K562 (cell line): Measurements from ENCODE around the gene FAM20B. TPM values are rescaled to one million over a fixed set of nuclear protein-coding genes. Genes with fewer than 3 reads are reported as not detected.
A peak's percentile ranks its signal among the peaks of the same experiment; 100 is the strongest.

Experiments
- CBX5 ChIP-seq: IDR thresholded peaks from 2 replicates; pipeline ENCODE4 v1.6.1; 2014; ENCODE audit warnings: low read depth, borderline replicate concordance
- CREB3L1 ChIP-seq: fragments of 450-650 bp; IDR thresholded peaks from 2 replicates; pipeline ENCODE4 v1.6.1; 2014; ENCODE audit warnings: low read depth, mild to moderate bottlenecking, moderate library complexity, borderline replicate concordance
- CTBP1 ChIP-seq: fragments of 450-650 bp; IDR thresholded peaks from 2 replicates; pipeline ENCODE4 v1.6.1; 2016; ENCODE audit warnings: borderline replicate concordance
- HINFP ChIP-seq: fragments of 450-650 bp; conservative IDR thresholded peaks from 2 replicates; pipeline ENCODE4 v1.6.1; 2016; ENCODE audit warnings: missing genetic modification characterization, low read depth, mild to moderate bottlenecking, control low read depth, missing compliant biosample characterization
- KHSRP ChIP-seq: fragments of 450-650 bp; IDR thresholded peaks from 2 replicates; pipeline ENCODE4 v1.6.1; 2017
- L3MBTL2 ChIP-seq: fragments of 450-650 bp; IDR thresholded peaks from 2 replicates; pipeline ENCODE4 v1.6.1; 2016; ENCODE audit warnings: mild to moderate bottlenecking, moderate library complexity
- NCOA6 ChIP-seq: fragments of 450-650 bp; IDR thresholded peaks from 2 replicates; pipeline ENCODE4 v1.6.1; 2017; ENCODE audit warnings: mild to moderate bottlenecking
- NR2C1 ChIP-seq, 2 experiments: fragments of 450-650 bp; IDR thresholded peaks; 2 replicates each; pipeline ENCODE4 v1.6.1; 2017; ENCODE audit warnings: mild to moderate bottlenecking in 2 of 2, antibody characterized with exemption in 1 of 2, inconsistent platforms in 1 of 2, missing compliant biosample characterization in 1 of 2, missing genetic modification characterization in 1 of 2
- RBM14 ChIP-seq: fragments of 200-400 bp; formaldehyde crosslinking; IDR thresholded peaks from 2 replicates; pipeline ENCODE4 v1.6.1; 2018; ENCODE audit warnings: low read depth, mild to moderate bottlenecking, low read length, moderate library complexity, borderline replicate concordance; ENCODE audit not compliant: insufficient read depth
- SRSF1 ChIP-seq: fragments of 200-400 bp; formaldehyde crosslinking; IDR thresholded peaks from 2 replicates; pipeline ENCODE4 v1.6.1; 2017; ENCODE audit warnings: mild to moderate bottlenecking, low read depth, low read length, moderate library complexity
- TBL1XR1 ChIP-seq, 2 experiments: IDR thresholded peaks; 2 replicates each; pipeline ENCODE4 v1.6.1; 2012; ENCODE audit warnings: improper control_type of control experiment in 2 of 2, low read length in 2 of 2, mild to moderate bottlenecking in 1 of 2
- TEAD4 ChIP-seq, 2 experiments: sonication (generic) in 1 of 2; formaldehyde crosslinking in 1 of 2; IDR thresholded peaks; 2 replicates each; pipeline versions ENCODE4 v1.6.1 to v1.8.0; 2012 to 2022; ENCODE audit warnings: borderline replicate concordance in 1 of 2, inconsistent platforms in 1 of 2, low read length in 1 of 2, mild to moderate bottlenecking in 1 of 2, missing genetic modification reagents in 1 of 2
- ZFP36 ChIP-seq: fragments of 150-350 bp; IDR thresholded peaks from 2 replicates; pipeline ENCODE4 v1.6.1; 2018; ENCODE audit warnings: low read length, low read depth; ENCODE audit not compliant: partially characterized antibody
- ZNF274 ChIP-seq: IDR thresholded peaks from 2 replicates; pipeline ENCODE4 v1.6.1; 2011; ENCODE audit warnings: low read depth, mild to moderate bottlenecking, low read length, moderate library complexity, borderline replicate concordance
- ZNF384 ChIP-seq: IDR thresholded peaks from 2 replicates; pipeline ENCODE4 v1.6.1; 2012; ENCODE audit warnings: low read depth, low read length, improper control_type of control experiment
- polyA plus RNA-seq, 8 experiments: library from polyadenylated mRNA; depleted of rRNA in 4 of 8; stranded (reverse) in 5 of 8; unstranded in 3 of 8; fragments of >200 nt; fragmentation: Nextera tagmentation in 2 of 8; fragmentation: Illumina TruSeq in 1 of 8; extraction: Ambion mirVana in 2 of 8; extraction: Trizol in 1 of 8; gene quantifications; 2 replicates each; pipeline versions ENCODE4 v1.2.1 to v1.2.3, GENCODE V29; 2011 to 2014; ENCODE audit warnings: inconsistent platforms in 1 of 8, missing spikeins in 1 of 8
- total RNA-seq, 7 experiments: library from RNA; depleted of rRNA in 6 of 7; stranded (reverse); fragments of >200 nt in 6 of 7; fragmentation: Illumina TruSeq in 2 of 7; extraction: Trizol in 2 of 7; gene quantifications; 2 replicates each; pipeline versions ENCODE4 v1.2.1 to v1.2.3, GENCODE V29; 2011 to 2021; ENCODE audit warnings: low replicate concordance in 1 of 7
- TF ChIP-seq, protein P1 (sequence below): fragments of 450-650 bp; IDR thresholded peaks from 2 replicates; pipeline ENCODE4 v1.6.1; 2017; ENCODE audit warnings: antibody characterized with exemption, mild to moderate bottlenecking
- TF ChIP-seq, protein P2 (sequence below): fragments of 450-650 bp; formaldehyde crosslinking; IDR thresholded peaks from 2 replicates; pipeline ENCODE4 v1.4.0; 2020; ENCODE audit warnings: mild to moderate bottlenecking, moderate library complexity

Gene FAM20B
- total and polyA plus RNA-seq, 9 of the 15 experiments (the other 6 are each of a cell fraction or from before 2014, with no cell fraction given) = 7.2 to 67.5 (median 42.9) TPM

DNA sequence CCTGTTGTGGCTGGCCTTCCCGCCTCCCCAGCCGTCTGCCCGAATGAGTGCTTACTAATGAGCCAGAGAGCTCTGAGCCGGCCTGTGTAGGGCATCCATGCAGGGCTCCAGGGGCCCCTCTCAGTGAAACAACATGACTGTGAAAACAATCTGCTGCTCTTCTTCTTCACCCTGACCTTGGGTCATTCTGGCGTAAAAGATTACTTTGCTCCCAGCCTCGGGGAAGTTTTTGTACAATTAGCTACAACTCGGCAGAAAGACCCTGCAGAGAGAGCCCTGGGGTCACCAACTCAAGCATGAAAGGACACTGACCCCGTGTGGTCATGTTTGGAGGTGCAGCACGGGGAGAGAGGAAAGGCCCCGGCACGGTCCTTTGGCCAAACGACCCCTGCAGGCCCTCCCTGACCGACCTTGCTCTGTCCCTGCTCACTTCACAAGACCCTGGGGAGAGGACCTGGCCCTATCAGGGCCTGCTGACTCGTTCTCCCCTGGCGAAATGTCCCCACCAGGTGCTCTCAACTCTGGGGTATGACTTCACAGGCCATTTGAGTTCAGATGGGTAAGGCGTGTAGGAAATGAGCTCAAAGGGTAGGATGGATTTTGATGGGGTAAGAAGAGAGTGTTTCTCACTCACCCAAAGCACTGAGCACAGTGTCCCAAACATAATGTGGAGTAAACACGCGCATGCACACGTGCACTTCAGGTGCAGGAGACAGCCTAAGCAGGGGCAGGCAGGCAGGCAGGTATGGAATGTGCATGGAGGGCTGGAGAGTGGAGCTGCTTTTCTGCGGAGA lies 22.9 kb upstream of the FAM20B start (continued):
- TF ChIP-seq, protein P1, sequence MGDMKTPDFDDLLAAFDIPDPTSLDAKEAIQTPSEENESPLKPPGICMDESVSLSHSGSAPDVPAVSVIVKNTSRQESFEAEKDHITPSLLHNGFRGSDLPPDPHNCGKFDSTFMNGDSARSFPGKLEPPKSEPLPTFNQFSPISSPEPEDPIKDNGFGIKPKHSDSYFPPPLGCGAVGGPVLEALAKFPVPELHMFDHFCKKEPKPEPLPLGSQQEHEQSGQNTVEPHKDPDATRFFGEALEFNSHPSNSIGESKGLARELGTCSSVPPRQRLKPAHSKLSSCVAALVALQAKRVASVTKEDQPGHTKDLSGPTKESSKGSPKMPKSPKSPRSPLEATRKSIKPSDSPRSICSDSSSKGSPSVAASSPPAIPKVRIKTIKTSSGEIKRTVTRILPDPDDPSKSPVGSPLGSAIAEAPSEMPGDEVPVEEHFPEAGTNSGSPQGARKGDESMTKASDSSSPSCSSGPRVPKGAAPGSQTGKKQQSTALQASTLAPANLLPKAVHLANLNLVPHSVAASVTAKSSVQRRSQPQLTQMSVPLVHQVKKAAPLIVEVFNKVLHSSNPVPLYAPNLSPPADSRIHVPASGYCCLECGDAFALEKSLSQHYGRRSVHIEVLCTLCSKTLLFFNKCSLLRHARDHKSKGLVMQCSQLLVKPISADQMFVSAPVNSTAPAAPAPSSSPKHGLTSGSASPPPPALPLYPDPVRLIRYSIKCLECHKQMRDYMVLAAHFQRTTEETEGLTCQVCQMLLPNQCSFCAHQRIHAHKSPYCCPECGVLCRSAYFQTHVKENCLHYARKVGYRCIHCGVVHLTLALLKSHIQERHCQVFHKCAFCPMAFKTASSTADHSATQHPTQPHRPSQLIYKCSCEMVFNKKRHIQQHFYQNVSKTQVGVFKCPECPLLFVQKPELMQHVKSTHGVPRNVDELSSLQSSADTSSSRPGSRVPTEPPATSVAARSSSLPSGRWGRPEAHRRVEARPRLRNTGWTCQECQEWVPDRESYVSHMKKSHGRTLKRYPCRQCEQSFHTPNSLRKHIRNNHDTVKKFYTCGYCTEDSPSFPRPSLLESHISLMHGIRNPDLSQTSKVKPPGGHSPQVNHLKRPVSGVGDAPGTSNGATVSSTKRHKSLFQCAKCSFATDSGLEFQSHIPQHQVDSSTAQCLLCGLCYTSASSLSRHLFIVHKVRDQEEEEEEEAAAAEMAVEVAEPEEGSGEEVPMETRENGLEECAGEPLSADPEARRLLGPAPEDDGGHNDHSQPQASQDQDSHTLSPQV = peak; percentile 48; the same call in 1 of the 2 replicates
- peak; percentile 24; the same call in 1 of the 2 replicates for TF ChIP-seq L3MBTL2
- TF ChIP-seq, protein P2, sequence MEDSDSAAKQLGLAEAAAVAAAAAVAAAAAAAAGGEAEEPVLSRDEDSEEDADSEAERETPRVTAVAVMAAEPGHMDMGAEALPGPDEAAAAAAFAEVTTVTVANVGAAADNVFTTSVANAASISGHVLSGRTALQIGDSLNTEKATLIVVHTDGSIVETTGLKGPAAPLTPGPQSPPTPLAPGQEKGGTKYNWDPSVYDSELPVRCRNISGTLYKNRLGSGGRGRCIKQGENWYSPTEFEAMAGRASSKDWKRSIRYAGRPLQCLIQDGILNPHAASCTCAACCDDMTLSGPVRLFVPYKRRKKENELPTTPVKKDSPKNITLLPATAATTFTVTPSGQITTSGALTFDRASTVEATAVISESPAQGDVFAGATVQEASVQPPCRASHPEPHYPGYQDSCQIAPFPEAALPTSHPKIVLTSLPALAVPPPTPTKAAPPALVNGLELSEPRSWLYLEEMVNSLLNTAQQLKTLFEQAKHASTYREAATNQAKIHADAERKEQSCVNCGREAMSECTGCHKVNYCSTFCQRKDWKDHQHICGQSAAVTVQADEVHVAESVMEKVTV (CRISPR knock-in tag) = peak; percentile 89
- peak; percentile 37; the same call in 1 of the 2 replicates for TF ChIP-seq CTBP1
- no peak for TF ChIP-seq KHSRP
- no peak for TF ChIP-seq RBM14
- no peak for TF ChIP-seq CREB3L1
- no peak for TF ChIP-seq HINFP (tag)
- no peak for TF ChIP-seq NR2C1 (IDR thresholded peaks at IDR 0.05)
- 0 out of 2 replicates have a peak, but pooled peaks have one; percentile 10 for TF ChIP-seq NR2C1 (tag; IDR thresholded peaks at IDR 0.05)
- 0 out of 2 replicates have a peak, but pooled peaks have one; percentile 15 for TF ChIP-seq CBX5
- TF ChIP-seq SRSF1 = no peak
- no peak for TF ChIP-seq ZFP36
- TF ChIP-seq TBL1XR1 (IDR thresholded peaks at IDR 0.05; ENCODE audit: low read length in 2 of 2) = 0 out of 4 replicates have a peak, but pooled peaks of 1 of the 2 experiments have one; percentile 9
- TF ChIP-seq ZNF274 = no peak
- no peak for TF ChIP-seq ZNF384
- TF ChIP-seq TEAD4 (IDR thresholded peaks at IDR 0.05; ENCODE audit: low read length) = 0 out of 2 replicates have a peak, but pooled peaks have one; percentile 2
- TF ChIP-seq TEAD4 (CRISPR knock-in tag; IDR thresholded peaks at IDR 0.05; ENCODE audit: borderline replicate concordance) = no peak
- TF ChIP-seq NCOA6 = no peak
